Measurements from ENCODE around the gene FAM204A.

DNA sequence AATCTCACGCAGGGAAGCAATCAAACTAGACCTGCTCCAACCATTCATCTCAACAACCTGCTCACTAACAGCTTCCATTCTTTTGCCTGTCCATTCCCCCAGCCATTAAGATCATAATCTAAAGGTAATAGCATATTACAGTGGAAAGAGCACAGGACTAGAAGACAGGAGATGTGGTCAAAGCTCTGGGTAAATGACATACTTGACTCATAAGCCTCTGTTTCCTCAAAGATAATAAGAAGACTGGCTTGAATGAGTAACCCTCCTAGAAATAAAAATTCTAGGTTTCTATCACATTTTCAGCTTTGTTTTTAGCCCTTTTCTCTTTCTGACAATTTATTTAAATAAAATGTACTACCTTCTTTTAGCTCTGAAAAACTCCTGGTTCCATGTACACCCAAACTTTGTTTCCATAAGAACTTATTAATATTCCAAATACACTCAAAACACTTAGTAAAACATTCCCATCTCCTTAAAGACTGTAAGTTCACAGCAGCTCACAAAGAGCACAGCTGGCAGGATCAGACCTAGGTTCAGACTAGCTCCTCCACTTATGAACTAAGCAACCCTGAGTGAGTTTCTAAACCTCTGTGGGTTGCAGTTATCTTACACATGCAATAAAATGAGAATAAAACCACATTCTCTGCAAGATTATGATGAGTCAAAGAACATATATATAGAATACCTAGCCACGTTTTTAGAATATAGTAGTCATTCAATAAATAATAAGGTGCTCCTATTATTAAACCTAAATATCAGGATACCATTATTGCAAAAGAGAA lies 11.6 kb downstream of the FAM204A start:
- TF ChIP-seq CTCF (conservative IDR thresholded peaks at IDR 0.05; ENCODE audit: low read depth, low read length): no peak
- TF ChIP-seq EZH2 (IDR thresholded peaks at IDR 0.05; ENCODE audit: borderline replicate concordance, low read depth, low read length, poor library complexity, severe bottlenecking): no peak
